T-cell (primary cell): Measurements from ENCODE around the gene DCST1. TPM values are rescaled to one million over a fixed set of nuclear protein-coding genes. Genes with fewer than 3 reads are reported as not detected.

Experiments used
- ATAC-seq, 4 experiments: fragments of 200-7000 bp in 3 of 4; fragments of 150-1000 bp in 1 of 4; cut with Tn5 transposase; replicated peaks in 1 of 4; 1 replicate in 3 of 4; 2 replicates in 1 of 4; pipeline ENCODE4 v1.10.0; 2021; ENCODE audit warnings: moderate library complexity in 3 of 4, mild to moderate bottlenecking in 2 of 4, moderate number of reproducible peaks in 1 of 4
- CTCF ChIA-PET, 2 donors: fragments of 300-600 bp; sonication (Branson Sonifier 250); formaldehyde crosslinking; loops; one replicate each; lab custom pipeline; 2022; ENCODE audit warnings: antibody characterized with exemption in 2 of 2; lab: Charles Lee
- POLR2A ChIA-PET, 2 donors: fragments of 300-600 bp; sonication (Branson Sonifier 250); formaldehyde crosslinking; loops; one replicate each; lab custom pipeline; 2022; ENCODE audit warnings: antibody characterized with exemption in 2 of 2; lab: Charles Lee
- DNase-seq, 35 experiments: peaks; one replicate each; pipeline versions ENCODE4 v3.0.0 to v3.0.0-alpha.2; 2013 to 2023
- H3K27ac ChIP-seq: one replicate; pipeline ENCODE4 v1.5.1; 2013; ENCODE audit warnings: low read length
- H3K27me3 ChIP-seq, 2 experiments: replicated peaks in 1 of 2; 1 replicate in 1 of 2; 2 replicates in 1 of 2; pipeline versions ENCODE4 v1.6.1 to v1.7.0; 2013; ENCODE audit warnings: low read length in 1 of 2, mixed read lengths in 1 of 2; ENCODE audit not compliant: control insufficient read depth in 2 of 2, insufficient read depth in 2 of 2; ENCODE audit errors: extremely low read depth in 1 of 2
- H3K36me3 ChIP-seq, 2 donors: 1 replicate in 1 of 2; 2 replicates in 1 of 2; pipeline versions ENCODE4 v1.6.1 to v1.7.0; 2013; ENCODE audit warnings: low read length in 1 of 2; ENCODE audit not compliant: control insufficient read depth in 2 of 2, insufficient read depth in 1 of 2; ENCODE audit errors: extremely low read depth in 1 of 2
- H3K4me1 ChIP-seq, 2 experiments: 1 replicate in 1 of 2; 2 replicates in 1 of 2; pipeline versions ENCODE4 v1.6.1 to v1.7.0; 2013; ENCODE audit warnings: low read length in 2 of 2, mixed read lengths in 1 of 2; ENCODE audit not compliant: insufficient read depth in 2 of 2, control insufficient read depth in 1 of 2; ENCODE audit errors: extremely low read depth in 1 of 2
- H3K4me3 ChIP-seq, 2 donors: 1 replicate in 1 of 2; 2 replicates in 1 of 2; pipeline versions ENCODE4 v1.5.1 to v1.7.0; 2013; ENCODE audit warnings: mild to moderate bottlenecking in 2 of 2, low read length in 1 of 2, moderate library complexity in 1 of 2; ENCODE audit not compliant: control insufficient read depth in 1 of 2; ENCODE audit errors: extremely low read depth in 1 of 2
- H3K9me3 ChIP-seq: 2 replicates; pipeline ENCODE4 v1.7.0; 2013
- H3K27ac Mint-ChIP-seq, 2 donors: one replicate each; pipeline ENCODE4 v1.8.0; 2020 to 2021; ENCODE audit warnings: mild to moderate bottlenecking in 2 of 2, mixed read lengths in 2 of 2
- H3K27me3 Mint-ChIP-seq, 2 donors: one replicate each; pipeline ENCODE4 v1.8.0; 2021 to 2022; ENCODE audit warnings: mixed read lengths in 2 of 2
- H3K36me3 Mint-ChIP-seq: one replicate; pipeline ENCODE4 v1.8.0; 2021; ENCODE audit warnings: mixed read lengths
- H3K4me1 Mint-ChIP-seq, 3 donors: one replicate each; pipeline ENCODE4 v1.8.0; 2020 to 2022; ENCODE audit warnings: mixed read lengths in 3 of 3, mild to moderate bottlenecking in 1 of 3
- H3K4me3 Mint-ChIP-seq, 3 donors: one replicate each; pipeline ENCODE4 v1.8.0; 2020 to 2022; ENCODE audit warnings: mild to moderate bottlenecking in 3 of 3, mixed read lengths in 3 of 3, moderate library complexity in 3 of 3
- H3K9me3 Mint-ChIP-seq, 3 donors: one replicate each; pipeline ENCODE4 v1.8.0; 2020 to 2022; ENCODE audit warnings: mixed read lengths in 3 of 3
- WGBS: methylation state at CpG from one replicate; pipeline ENCODE4 v1.1.5; 2013; ENCODE audit warnings: missing lambda C conversion rate; ENCODE audit not compliant: insufficient coverage; 5-methylcytosine and 5-hydroxymethylcytosine counted together
- total RNA-seq, 35 experiments: library from RNA in 6 of 35; stranded (reverse) in 6 of 35; fragments of 120-200 nt in 1 of 35; gene quantifications; one replicate each; pipeline versions ENCODE4 v1.2.1 to v1.2.4 and lab custom pipeline; 2013 to 2026

The DCST1 gene
- total RNA-seq, 5 donors from 2014 or later (not counting 1 experiment from before 2014, with no cell fraction given), result 0.30 to 0.58 (median 0.54) TPM; not detected in 2

- ChIA-PET POLR2A (interaction anchor here in 1 of 2 donors (0.6 to 0.9 kb wide), 2 partner anchors 22 to 76 kb away, joined by 3 read pairs; no protein-coding TSS in a partner anchor), CTCF (interaction anchor here (0.5 to 9.5 kb wide), 3 partner anchors 19 to 22 kb away, joined by 3 to 57 read pairs (median 4); no protein-coding TSS in a partner anchor)
- Histone ChIP-seq H3K9me3 (no peaks in the 10 kb centered on the region), H3K4me1 (peaks cover 14 to 31% of the 10 kb centered on the region in 2 experiments), H3K4me3 (peak within 1 kb of the TSS; percentile 86 to 89), H3K27ac (peak within 1 kb of the TSS; percentile 47), H3K36me3 (peaks cover 0 to 10% of the 10 kb centered on the region in 2 donors), H3K27me3 (no peaks in the 10 kb centered on the region)
- DNase-seq (peak; percentile 63 to 90 (median 81)), ATAC-seq (peak; percentile 88 to 89 (median 89))
- H3K27me3 Mint-ChIP-seq, result no peaks in the 10 kb centered on the region
- no peaks in the 10 kb centered on the region for H3K9me3 Mint-ChIP-seq
- peaks cover 26 to 43% (median 41%) of the 10 kb centered on the region in 3 donors for H3K4me1 Mint-ChIP-seq
- peak within 1 kb of the TSS; percentile 68 to 83 for H3K27ac Mint-ChIP-seq
- peaks cover 13% of the 10 kb centered on the region for H3K36me3 Mint-ChIP-seq
- peak within 1 kb of the TSS; percentile 84 to 88 (median 86) for H3K4me3 Mint-ChIP-seq
- 0% methylated on average over 23 of the region's 57 CpGs for WGBS
Observed at GRCh38 chr1:155063550-155064110, 30.0 kb downstream of the DCST1 start, which contains the start of gene EFNA4. TSS of gene EFNA4 (plus strand) at chr1:155063740. CDS start at chr1:155063824, 84 bp downstream.

GRCh38 chr1:155064111-155064831 lies 30.6 kb downstream of the DCST1 start:
- WGBS, result 0% methylated on average over 5 of the region's 14 CpGs
- no peaks in the 10 kb centered on the region for H3K27me3 Mint-ChIP-seq
- H3K27ac Mint-ChIP-seq, result peak overlapping the region; percentile 36 to 54
- no peaks in the 10 kb centered on the region for H3K27me3 ChIP-seq
- CTCF ChIA-PET, result interaction anchor here in 1 of 2 donors (0.6 to 9.5 kb wide), 2 partner anchors 14 to 21 kb away, joined by 3 to 57 read pairs; no protein-coding TSS in a partner anchor
- H3K27ac ChIP-seq, result no peak overlapping the region
- peak in 3 of 4 experiments; percentile 2 to 15 (median 3) for ATAC-seq
- H3K4me3 Mint-ChIP-seq, result peak overlapping the region; percentile 83 to 86 (median 84)
- H3K36me3 Mint-ChIP-seq, result peaks cover 11% of the 10 kb centered on the region
- peaks cover under 1 to 15% of the 10 kb centered on the region in 2 donors for H3K36me3 ChIP-seq
- no peaks in the 10 kb centered on the region for H3K9me3 Mint-ChIP-seq
- H3K9me3 ChIP-seq, result no peaks in the 10 kb centered on the region
- peaks cover 26 to 43% (median 41%) of the 10 kb centered on the region in 3 donors for H3K4me1 Mint-ChIP-seq
- peaks cover 14 to 31% of the 10 kb centered on the region in 2 experiments for H3K4me1 ChIP-seq
- POLR2A ChIA-PET, result interaction anchor here in 1 of 2 donors (0.6 kb wide), 1 partner anchor 505 kb away, joined by 4 read pairs; no protein-coding TSS in a partner anchor
- peak in 4 of 35 experiments; percentile 22 to 58 (median 27) for DNase-seq
- H3K4me3 ChIP-seq, result peak overlapping the region; percentile 66 to 89

DNA sequence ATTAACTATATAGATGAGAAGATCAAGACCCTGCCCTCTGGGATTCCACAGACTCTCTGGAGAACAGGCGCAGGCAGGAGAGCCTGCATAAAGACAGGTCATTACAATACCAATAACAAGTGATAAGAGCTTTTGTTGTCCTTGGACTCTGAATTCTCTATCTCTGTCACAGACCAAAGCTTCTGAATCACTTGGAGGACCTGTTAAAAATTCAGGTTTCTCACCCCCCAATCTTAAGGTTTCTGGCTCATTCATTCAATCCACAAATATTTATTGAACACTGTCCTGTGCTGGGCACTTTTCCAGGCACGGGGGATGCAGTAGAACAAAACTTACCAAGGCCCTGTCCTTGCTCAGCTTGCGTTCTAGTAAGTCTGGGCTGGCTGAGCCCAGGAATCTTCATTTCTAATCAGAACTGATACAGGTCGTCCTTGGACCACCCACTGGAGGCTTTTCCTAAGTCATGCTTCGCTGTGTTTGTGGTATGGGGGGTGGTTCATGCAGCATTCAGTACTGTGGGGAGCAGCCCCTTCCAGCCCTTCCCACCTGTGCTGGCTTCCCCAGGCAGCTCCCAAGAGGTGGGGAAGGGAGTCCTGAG lies 31.3 kb downstream of the DCST1 start:
- H3K4me3 ChIP-seq, result no peak overlapping the region
- H3K27ac ChIP-seq, result no peak overlapping the region
- peaks cover 6 to 15% of the 10 kb centered on the region in 2 donors for H3K36me3 ChIP-seq
- Mint-ChIP-seq H3K27ac (peak overlapping the region in 1 of 2 donors; percentile 36), H3K36me3 (peaks cover 11% of the 10 kb centered on the region), H3K4me3 (peak overlapping the region; percentile 83 to 86 (median 84)), H3K27me3 (no peaks in the 10 kb centered on the region), H3K9me3 (no peaks in the 10 kb centered on the region), H3K4me1 (peaks cover 26 to 43% (median 41%) of the 10 kb centered on the region in 3 donors)
- DNase-seq, result no peak
- ATAC-seq, result no peak
- ChIA-PET CTCF (interaction anchor here in 1 of 2 donors (0.6 to 9.5 kb wide), 2 partner anchors 21 to 63 kb away, joined by 3 to 57 read pairs; no protein-coding TSS in a partner anchor), POLR2A (interaction anchor here in 1 of 2 donors (0.6 kb wide), 1 partner anchor 505 kb away, joined by 4 read pairs; no protein-coding TSS in a partner anchor)
- no peaks in the 10 kb centered on the region for H3K27me3 ChIP-seq
- no peaks in the 10 kb centered on the region for H3K9me3 ChIP-seq
- 83% methylated on average over 2 of the region's 5 CpGs for WGBS
- H3K4me1 ChIP-seq, result peaks cover 14 to 37% of the 10 kb centered on the region in 2 experiments

- ATAC-seq, result no peak
Observed at GRCh38 chr1:155066777-155067176, 33.2 kb downstream of the DCST1 start.

DNA sequence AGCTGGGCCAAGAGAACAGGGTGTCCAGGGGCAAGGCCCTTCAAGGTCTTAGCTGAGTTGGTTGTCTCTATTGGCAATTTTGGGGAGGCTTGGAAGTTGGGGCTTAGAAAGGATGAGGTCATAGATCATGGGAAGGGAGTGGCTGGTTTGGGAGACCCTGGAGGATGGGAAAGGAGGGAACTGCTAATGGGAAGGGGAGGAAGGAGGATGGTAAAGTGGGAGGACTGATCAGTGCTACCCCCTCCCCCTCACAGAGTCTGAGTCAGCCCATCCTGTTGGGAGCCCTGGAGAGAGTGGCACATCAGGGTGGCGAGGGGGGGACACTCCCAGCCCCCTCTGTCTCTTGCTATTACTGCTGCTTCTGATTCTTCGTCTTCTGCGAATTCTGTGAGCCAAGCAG lies 35.0 kb downstream of the DCST1 start:
- no CpG with 5 or more reads among the region's 3 CpGs for WGBS
- POLR2A ChIA-PET, result no interaction called here
- Histone ChIP-seq H3K27me3 (peaks cover 0 to 9% of the 10 kb centered on the region in 2 experiments), H3K4me1 (peaks cover 14 to 38% of the 10 kb centered on the region in 2 experiments), H3K4me3 (no peak overlapping the region), H3K27ac (no peak overlapping the region), H3K36me3 (peaks cover 6 to 15% of the 10 kb centered on the region in 2 donors), H3K9me3 (no peaks in the 10 kb centered on the region)
- DNase-seq (no peak), ATAC-seq (no peak)
- Mint-ChIP-seq H3K4me1 (peaks cover 29 to 42% (median 35%) of the 10 kb centered on the region in 3 donors), H3K4me3 (no peak overlapping the region), H3K27me3 (no peaks in the 10 kb centered on the region), H3K36me3 (peaks cover 11% of the 10 kb centered on the region), H3K9me3 (no peaks in the 10 kb centered on the region), H3K27ac (no peak overlapping the region)
- CTCF ChIA-PET, result interaction anchor here in 1 of 2 donors (9.5 kb wide), 1 partner anchor 17 kb away, joined by 57 read pairs; no protein-coding TSS in a partner anchor

More at GRCh38 chr1:155066777-155067176, 33.2 kb downstream of the DCST1 start:
- Mint-ChIP-seq H3K36me3 (peaks cover 11% of the 10 kb centered on the region), H3K27me3 (no peaks in the 10 kb centered on the region), H3K4me1 (peaks cover 29 to 44% (median 41%) of the 10 kb centered on the region in 3 donors), H3K27ac (no peak overlapping the region), H3K9me3 (no peaks in the 10 kb centered on the region), H3K4me3 (no peak overlapping the region)
- POLR2A ChIA-PET, result interaction anchor here in 1 of 2 donors (0.7 kb wide), 1 partner anchor 28 kb away, joined by 3 read pairs; no protein-coding TSS in a partner anchor
- H3K27ac ChIP-seq, result no peak overlapping the region
- 86% methylated on average over 5 of the region's 8 CpGs for WGBS
- CTCF ChIA-PET, result interaction anchor here in 1 of 2 donors (0.6 to 9.5 kb wide), 2 partner anchors 19 to 300 kb away, joined by 4 to 57 read pairs; no protein-coding TSS in a partner anchor
- H3K4me1 ChIP-seq, result peaks cover 15 to 47% of the 10 kb centered on the region in 2 experiments
- H3K9me3 ChIP-seq, result no peaks in the 10 kb centered on the region
- DNase-seq, result no peak
- H3K4me3 ChIP-seq, result no peak overlapping the region
- peaks cover 0 to 7% of the 10 kb centered on the region in 2 experiments for H3K27me3 ChIP-seq
- H3K36me3 ChIP-seq, result peaks cover 6 to 15% of the 10 kb centered on the region in 2 donors
